ENCODE data around the gene LARGE1. TPM values are rescaled to one million over a fixed set of nuclear protein-coding genes. Genes with fewer than 3 reads are reported as not detected.
A peak's percentile ranks its signal among the peaks of the same experiment; 100 is the strongest.

The LARGE1 gene
- polyA plus RNA-seq, 6 donors from 2014 or later, result 3.6 to 9.5 (median 5.6) TPM

DNA sequence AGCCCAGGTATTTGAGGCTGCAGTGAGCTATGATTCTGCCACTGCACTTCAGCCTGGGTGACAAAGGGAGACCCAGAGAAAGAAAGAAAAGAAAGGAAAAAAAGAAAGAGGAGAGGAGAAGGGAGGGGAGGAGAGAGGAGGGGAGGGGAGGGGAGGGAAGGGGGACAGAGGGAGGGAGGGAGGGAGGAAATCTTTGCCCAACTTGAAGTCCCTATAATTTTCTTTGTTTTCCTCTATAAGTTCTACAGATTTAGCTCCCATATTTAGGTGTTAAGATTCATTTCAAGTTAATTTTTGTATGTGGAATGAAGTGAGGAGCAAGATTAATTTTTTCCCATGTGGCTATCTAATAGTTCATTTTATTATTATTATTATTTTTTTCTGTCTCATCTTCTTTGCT is 328.3 kb downstream of the LARGE1 start:
- DNase-seq (no peak), ATAC-seq (ENCODE audit: low read depth in 2 of 2) (no peak)
- Mint-ChIP-seq H3K27ac (no peak overlapping the region), H3K4me1 (peaks cover 0 to 3% (median 0%) of the 10 kb centered on the region in 3 donors), H3K27me3 (no peaks in the 10 kb centered on the region), H3K4me3 (no peak overlapping the region), H3K9me3 (no peaks in the 10 kb centered on the region), H3K36me3 (peaks cover 7 to 23% of the 10 kb centered on the region in 2 donors)

DNA sequence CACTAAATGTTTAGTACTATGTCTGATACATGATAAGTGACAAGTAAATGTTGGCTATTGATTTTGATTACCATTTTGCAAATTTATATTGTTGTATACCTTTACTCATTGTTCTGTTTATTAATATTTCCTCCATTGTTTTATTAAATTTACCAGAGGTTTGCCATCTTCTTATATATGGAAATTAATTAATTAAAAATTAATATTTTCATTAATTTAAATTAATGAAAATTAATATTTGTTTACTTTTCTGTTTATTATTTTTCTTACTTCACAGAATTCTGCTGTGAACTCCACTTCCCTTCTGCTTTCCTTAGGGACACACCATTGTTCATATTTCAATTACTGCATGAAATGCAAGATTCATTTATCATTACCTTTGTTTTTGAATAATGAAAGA is 331.0 kb downstream of the LARGE1 start:
- Mint-ChIP-seq H3K9me3 (no peaks in the 10 kb centered on the region), H3K27me3 (peaks cover 0 to 7% (median 0%) of the 10 kb centered on the region in 3 donors), H3K36me3 (peaks cover 0 to 4% of the 10 kb centered on the region in 2 donors), H3K4me1 (peaks cover 2 to 15% (median 13%) of the 10 kb centered on the region in 3 donors), H3K27ac (peak overlapping the region in 1 of 6 donors; percentile 11), H3K4me3 (no peak overlapping the region)
- ATAC-seq (ENCODE audit: low read depth in 2 of 2) (no peak), DNase-seq (no peak)

DNA sequence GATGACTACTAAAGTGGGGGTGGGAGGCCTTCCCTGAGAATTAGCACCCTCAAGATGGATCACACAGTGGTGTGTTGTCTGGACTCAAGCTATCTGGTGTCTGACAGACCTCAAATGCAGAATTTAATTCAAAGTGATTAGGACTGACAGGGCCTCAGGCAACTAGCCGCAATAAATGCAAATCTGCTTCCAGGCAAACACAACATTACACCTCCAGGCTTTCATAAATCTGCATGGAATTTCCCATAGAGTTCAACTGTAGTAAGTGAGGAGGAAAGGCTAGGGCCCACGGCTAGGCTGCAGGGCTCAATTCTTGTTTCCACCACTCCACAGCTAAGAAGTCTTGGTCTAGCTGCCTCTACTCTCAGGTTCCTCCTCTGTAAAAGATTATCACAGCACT is 331.4 kb downstream of the LARGE1 start:
- no peak overlapping the region for H3K4me3 Mint-ChIP-seq
- H3K27me3 Mint-ChIP-seq, result peaks cover 0 to 7% (median 0%) of the 10 kb centered on the region in 3 donors
- H3K4me1 Mint-ChIP-seq, result peaks cover 5 to 17% (median 15%) of the 10 kb centered on the region in 3 donors
- no peak for DNase-seq
- H3K36me3 Mint-ChIP-seq, result no peaks in the 10 kb centered on the region
- no peaks in the 10 kb centered on the region for H3K9me3 Mint-ChIP-seq
- H3K27ac Mint-ChIP-seq, result peak overlapping the region in 1 of 6 donors; percentile 11
- no peak for ATAC-seq (ENCODE audit: low read depth in 2 of 2)

DNA sequence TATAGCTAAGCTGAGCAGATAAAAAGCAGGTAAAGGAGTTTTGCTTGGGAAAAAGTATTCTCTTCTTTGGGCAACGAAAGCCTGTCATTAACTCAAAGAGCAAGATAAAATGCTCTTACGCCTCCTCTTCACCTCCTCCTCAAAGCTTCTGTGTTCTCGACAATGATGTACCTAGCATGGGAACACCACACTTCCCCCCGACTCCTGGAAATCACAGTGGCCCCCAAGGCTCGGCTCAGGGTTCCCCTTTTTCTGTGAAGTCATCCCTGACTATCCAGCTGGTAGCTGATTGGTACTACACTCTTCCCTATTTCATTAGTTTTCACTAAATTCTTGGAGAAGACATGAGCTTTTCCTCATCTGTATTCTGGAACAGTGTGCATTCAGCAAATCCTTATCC is 336.1 kb downstream of the LARGE1 start:
- ATAC-seq (ENCODE audit: low read depth in 2 of 2) (no peak), DNase-seq (no peak)
- Mint-ChIP-seq H3K4me3 (no peak overlapping the region), H3K27me3 (peaks cover 0 to 11% (median 0%) of the 10 kb centered on the region in 3 donors), H3K27ac (peak overlapping the region in 3 of 6 donors; percentile 35 to 72 (median 68)), H3K36me3 (no peaks in the 10 kb centered on the region), H3K9me3 (no peaks in the 10 kb centered on the region), H3K4me1 (peaks cover 17 to 31% (median 22%) of the 10 kb centered on the region in 3 donors)

DNA sequence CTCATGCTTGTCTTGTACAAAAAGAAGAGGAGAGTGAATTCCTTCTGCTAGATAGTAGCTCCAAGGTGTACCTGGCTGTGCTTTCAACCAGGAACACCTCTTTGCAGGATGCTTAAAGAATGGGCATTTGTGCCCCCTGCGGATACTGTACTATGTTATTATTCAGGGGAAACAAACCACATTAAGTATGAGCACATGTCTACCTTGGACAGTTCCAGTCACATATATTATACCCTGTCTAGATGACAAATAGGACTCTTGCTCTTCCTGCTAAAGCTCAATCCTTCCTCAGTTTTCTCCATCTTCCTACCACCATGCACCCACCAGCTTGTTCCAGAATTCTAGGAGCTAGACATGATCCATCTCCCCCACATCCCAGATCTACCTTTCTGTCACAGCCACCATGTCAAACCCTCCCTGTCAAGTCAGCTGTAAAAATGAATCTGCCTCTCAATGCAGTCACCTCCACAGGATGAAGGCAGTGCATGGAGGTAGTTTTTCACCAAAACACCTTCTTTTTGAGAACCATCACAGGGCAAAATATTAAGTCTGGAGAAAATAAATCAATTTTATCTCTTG is 337.4 kb downstream of the LARGE1 start:
- DNase-seq (no peak), ATAC-seq (ENCODE audit: low read depth in 2 of 2) (no peak)
- Mint-ChIP-seq H3K27ac (peak overlapping the region in 3 of 6 donors; percentile 2 to 74 (median 47)), H3K36me3 (no peaks in the 10 kb centered on the region), H3K27me3 (peaks cover 0 to 11% (median 0%) of the 10 kb centered on the region in 3 donors), H3K9me3 (no peaks in the 10 kb centered on the region), H3K4me3 (no peak overlapping the region), H3K4me1 (peaks cover 27 to 42% (median 34%) of the 10 kb centered on the region in 3 donors)

DNA sequence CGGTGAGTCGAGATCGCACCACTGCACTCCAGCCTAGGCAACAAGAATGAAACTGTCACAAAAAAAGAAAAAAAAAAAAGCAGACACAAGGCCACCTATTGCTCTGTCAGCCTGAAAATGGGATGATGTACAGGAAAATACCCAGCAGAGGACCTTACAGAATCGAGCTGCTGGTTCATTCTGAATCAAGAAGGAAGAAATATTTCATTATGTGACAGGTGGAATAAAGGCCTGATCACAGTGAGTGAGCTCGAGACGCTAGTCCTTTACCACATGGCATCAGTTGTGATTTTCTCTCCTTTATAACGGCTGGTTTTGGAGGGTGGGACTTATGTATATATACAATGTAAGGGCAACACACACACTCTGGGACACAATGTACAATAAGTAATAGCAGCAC is 340.0 kb downstream of the LARGE1 start:
- H3K4me3 Mint-ChIP-seq, result no peak overlapping the region
- ATAC-seq (ENCODE audit: low read depth in 2 of 2) (no peak), DNase-seq (no peak)
- peak overlapping the region in 4 of 6 donors; percentile 2 to 93 (median 44) for H3K27ac Mint-ChIP-seq
- peaks cover 53 to 58% (median 58%) of the 10 kb centered on the region in 3 donors for H3K4me1 Mint-ChIP-seq
- no peaks in the 10 kb centered on the region for H3K36me3 Mint-ChIP-seq
- H3K9me3 Mint-ChIP-seq, result no peaks in the 10 kb centered on the region
- peaks cover 0 to 8% (median 0%) of the 10 kb centered on the region in 3 donors for H3K27me3 Mint-ChIP-seq

DNA sequence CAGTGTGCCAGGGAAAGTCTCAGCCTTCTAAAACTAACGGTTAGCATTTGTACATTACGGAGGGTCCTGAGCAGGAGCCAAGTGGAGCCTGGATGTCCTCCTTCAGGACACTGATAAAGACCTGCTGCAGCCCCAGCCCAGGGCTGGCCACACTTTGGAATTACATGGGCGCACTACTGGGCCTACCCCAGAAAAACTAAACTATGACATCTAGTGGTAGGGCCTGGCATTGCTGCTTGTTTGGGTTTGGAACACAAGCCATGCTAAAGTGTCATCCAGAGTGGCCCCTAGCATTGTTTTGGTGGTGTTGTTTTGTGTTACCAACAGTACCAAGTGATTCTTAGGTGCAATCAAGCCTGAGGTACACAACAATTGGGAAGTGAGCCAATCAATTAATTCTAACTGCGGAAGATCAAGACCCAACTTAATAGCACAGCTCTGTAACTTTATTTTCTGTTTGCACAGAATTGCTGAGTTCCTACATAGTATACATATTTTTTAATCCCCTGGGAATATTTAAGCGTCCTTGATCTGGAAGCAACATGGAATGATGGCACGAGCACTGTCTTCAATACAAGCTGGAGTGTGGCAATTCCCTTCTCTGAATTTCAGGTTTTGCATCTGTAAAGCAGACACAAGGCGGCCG is 340.7 kb downstream of the LARGE1 start:
- no peaks in the 10 kb centered on the region for H3K36me3 Mint-ChIP-seq
- H3K4me3 Mint-ChIP-seq, result peak overlapping the region; percentile 2 to 89 (median 72)
- H3K4me1 Mint-ChIP-seq, result peaks cover 58 to 63% (median 59%) of the 10 kb centered on the region in 3 donors
- H3K9me3 Mint-ChIP-seq, result no peaks in the 10 kb centered on the region
- ATAC-seq (ENCODE audit: low read depth in 2 of 2) (peak; percentile 50 to 67), DNase-seq (peak; percentile 56)
- peaks cover 0 to 4% (median 0%) of the 10 kb centered on the region in 3 donors for H3K27me3 Mint-ChIP-seq
- H3K27ac Mint-ChIP-seq, result peak overlapping the region; percentile 49 to 93 (median 86)

DNA sequence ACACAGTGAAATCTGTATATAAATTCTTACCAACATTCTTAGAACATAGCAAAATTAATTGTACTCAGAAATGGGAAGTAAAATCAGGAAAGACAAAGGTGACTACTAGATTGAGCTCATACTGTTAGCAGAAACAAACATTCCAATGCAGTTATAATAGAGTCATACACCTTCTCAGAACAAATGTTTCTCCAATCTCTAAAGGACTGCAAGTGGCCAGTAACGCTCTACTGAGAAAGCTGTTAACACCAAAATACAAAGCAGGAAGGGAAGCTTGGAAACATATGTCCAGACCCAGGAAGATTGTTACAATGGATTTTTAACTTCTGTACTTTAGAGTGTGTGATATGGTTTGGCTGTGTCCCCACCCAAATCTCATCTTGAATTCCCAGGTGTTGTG is 341.5 kb downstream of the LARGE1 start:
- Mint-ChIP-seq H3K4me1 (peaks cover 60 to 66% (median 61%) of the 10 kb centered on the region in 3 donors), H3K27ac (peak overlapping the region; percentile 46 to 93 (median 86)), H3K4me3 (peak overlapping the region in 6 of 8 donors; percentile 47 to 89 (median 72)), H3K9me3 (no peaks in the 10 kb centered on the region), H3K27me3 (peaks cover 0 to 4% (median 0%) of the 10 kb centered on the region in 3 donors), H3K36me3 (no peaks in the 10 kb centered on the region)
- DNase-seq (no peak), ATAC-seq (ENCODE audit: low read depth in 2 of 2) (no peak)

DNA sequence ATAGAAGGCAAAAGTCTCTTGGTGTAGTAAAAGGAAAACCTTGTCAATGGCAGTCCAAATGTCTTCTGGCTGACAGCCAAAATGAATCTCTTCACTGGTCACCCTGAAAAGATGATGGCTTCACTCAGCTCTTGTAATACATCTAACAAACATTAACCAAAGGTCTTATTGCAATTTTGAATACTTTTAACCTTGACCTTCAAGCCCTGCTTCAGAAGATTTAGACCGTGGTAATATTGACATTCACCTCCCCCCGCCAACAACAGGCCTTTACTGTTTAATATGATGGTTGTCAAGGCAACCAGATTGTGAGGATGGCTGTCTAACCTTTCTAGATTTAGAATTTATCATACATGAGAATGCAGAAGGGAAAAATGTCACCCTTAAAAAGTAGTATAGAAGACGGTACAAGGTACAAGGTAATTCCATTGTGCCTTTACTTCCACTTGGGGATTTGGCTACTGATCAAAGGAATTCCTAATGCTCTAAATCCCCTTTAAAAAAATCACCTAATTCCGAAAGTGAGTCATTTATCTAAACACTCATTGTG is 342.3 kb downstream of the LARGE1 start:
- peak in 1 of 2 donors; percentile 44 for ATAC-seq (ENCODE audit: low read depth in 2 of 2)
- peak overlapping the region; percentile 62 to 96 (median 86) for H3K27ac Mint-ChIP-seq

DNA sequence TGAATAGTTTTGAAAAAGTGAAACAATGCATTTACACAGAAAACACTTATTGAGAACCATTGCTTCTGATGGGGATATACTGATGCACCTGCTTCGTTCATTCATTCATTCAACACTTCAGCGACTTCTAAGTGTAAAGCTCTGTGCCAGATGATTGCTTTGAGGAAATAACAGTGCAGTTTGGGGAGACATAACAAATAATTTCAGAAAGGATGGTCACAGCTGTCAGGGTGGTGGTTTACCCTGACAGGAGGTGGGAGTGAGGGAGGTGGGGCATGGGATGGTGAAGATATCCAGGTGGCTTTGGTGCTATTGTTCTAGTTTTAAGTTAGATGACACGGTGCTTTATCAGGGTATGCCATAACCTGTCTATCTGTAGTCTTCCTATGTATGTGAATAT is 344.1 kb downstream of the LARGE1 start:
- Mint-ChIP-seq H3K4me1 (peaks cover 75 to 87% (median 81%) of the 10 kb centered on the region in 3 donors), H3K27me3 (no peaks in the 10 kb centered on the region), H3K4me3 (peak overlapping the region; percentile 0 to 80 (median 58)), H3K27ac (peak overlapping the region; percentile 4 to 92 (median 44)), H3K9me3 (no peaks in the 10 kb centered on the region), H3K36me3 (no peaks in the 10 kb centered on the region)
- ATAC-seq (ENCODE audit: low read depth in 2 of 2) (peak; percentile 71 to 73), DNase-seq (peak; percentile 53)

More for the DNA sequence above, 342.3 kb downstream of the LARGE1 start:
- Mint-ChIP-seq H3K9me3 (no peaks in the 10 kb centered on the region), H3K4me3 (peak overlapping the region in 7 of 8 donors; percentile 3 to 80 (median 59)), H3K4me1 (peaks cover 66 to 73% (median 67%) of the 10 kb centered on the region in 3 donors), H3K36me3 (no peaks in the 10 kb centered on the region), H3K27me3 (peaks cover 0 to 4% (median 0%) of the 10 kb centered on the region in 3 donors)
- no peak for DNase-seq

DNA sequence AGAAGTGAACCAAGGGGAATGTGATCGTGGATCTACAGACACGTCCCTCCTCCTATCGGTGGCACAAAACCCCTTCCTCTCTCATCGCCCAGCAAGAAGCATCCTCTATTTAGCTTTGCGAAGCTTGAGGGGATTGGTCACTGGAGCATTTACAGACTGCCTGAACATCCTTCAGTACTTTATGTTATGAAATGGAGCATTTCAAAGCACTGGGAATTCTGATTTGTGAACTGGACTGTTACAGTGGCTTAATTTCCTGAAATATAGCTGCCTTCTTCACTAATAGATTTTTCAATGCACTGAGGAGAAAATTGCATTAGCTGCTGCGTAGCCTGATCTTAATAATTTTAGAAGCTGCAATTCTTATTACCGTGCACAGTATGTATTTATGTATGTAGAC is 344.5 kb downstream of the LARGE1 start:
- no peaks in the 10 kb centered on the region for H3K9me3 Mint-ChIP-seq
- H3K27ac Mint-ChIP-seq, result peak overlapping the region in 5 of 6 donors; percentile 4 to 92 (median 72)
- DNase-seq, result no peak
- H3K27me3 Mint-ChIP-seq, result no peaks in the 10 kb centered on the region
- no peak for ATAC-seq (ENCODE audit: low read depth in 2 of 2)
- peak overlapping the region; percentile 0 to 80 (median 58) for H3K4me3 Mint-ChIP-seq
- H3K4me1 Mint-ChIP-seq, result peaks cover 79 to 91% (median 85%) of the 10 kb centered on the region in 3 donors
- no peaks in the 10 kb centered on the region for H3K36me3 Mint-ChIP-seq

DNA sequence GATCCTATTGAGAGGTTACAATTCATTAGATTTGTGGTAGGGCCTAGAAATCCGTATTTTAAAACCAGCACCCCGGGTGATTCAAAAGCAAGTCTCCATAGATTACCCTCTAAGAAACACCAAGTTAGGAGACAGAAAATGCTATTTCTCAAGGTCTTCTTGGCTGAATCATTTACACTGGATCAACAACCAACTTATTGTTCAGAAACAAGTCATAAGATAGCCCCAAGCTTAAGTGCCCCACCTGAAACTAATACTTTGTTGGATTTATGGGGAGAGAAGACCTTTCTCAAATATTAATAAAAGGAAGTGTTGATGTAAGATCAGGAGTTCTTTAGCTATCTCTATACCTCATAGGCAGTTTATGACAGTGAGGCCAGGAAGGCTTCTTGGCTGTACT is 345.2 kb downstream of the LARGE1 start:
- H3K36me3 Mint-ChIP-seq, result no peaks in the 10 kb centered on the region
- DNase-seq (no peak), ATAC-seq (ENCODE audit: low read depth in 2 of 2) (no peak)
- peak overlapping the region in 4 of 8 donors; percentile 15 to 80 (median 52) for H3K4me3 Mint-ChIP-seq
- H3K27ac Mint-ChIP-seq, result peak overlapping the region in 5 of 6 donors; percentile 4 to 92 (median 84)
- H3K9me3 Mint-ChIP-seq, result no peaks in the 10 kb centered on the region
- H3K4me1 Mint-ChIP-seq, result peaks cover 85 to 97% (median 92%) of the 10 kb centered on the region in 3 donors
- no peaks in the 10 kb centered on the region for H3K27me3 Mint-ChIP-seq

DNA sequence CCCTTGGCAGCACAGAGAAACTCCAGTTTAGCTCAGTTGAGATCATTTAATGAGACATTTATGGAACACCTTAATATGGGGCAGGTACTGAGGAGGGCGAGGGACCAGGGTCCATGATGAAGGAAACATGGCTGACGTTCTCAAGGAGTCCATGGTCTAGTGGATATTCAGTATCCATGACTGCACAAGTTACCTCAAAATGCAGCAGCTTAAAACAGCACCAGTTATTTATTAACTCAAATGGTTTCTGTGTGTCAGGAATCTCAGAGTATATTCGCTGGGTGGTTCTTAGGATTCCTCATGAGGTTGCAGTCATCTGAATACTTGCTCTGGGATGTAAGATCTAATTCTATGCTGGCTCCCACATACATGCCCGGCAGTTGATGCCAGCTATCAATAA is 346.8 kb downstream of the LARGE1 start:
- ATAC-seq (ENCODE audit: low read depth in 2 of 2), result no peak
- DNase-seq, result no peak
- H3K36me3 Mint-ChIP-seq, result no peaks in the 10 kb centered on the region
- H3K4me3 Mint-ChIP-seq, result peak overlapping the region in 6 of 8 donors; percentile 15 to 78 (median 52)
- no peaks in the 10 kb centered on the region for H3K9me3 Mint-ChIP-seq
- peaks cover 85 to 97% (median 94%) of the 10 kb centered on the region in 3 donors for H3K4me1 Mint-ChIP-seq
- H3K27me3 Mint-ChIP-seq, result no peaks in the 10 kb centered on the region
- peak overlapping the region in 5 of 6 donors; percentile 12 to 84 (median 39) for H3K27ac Mint-ChIP-seq
